ENCODE measurements around the gene KIF16B.

DNA sequence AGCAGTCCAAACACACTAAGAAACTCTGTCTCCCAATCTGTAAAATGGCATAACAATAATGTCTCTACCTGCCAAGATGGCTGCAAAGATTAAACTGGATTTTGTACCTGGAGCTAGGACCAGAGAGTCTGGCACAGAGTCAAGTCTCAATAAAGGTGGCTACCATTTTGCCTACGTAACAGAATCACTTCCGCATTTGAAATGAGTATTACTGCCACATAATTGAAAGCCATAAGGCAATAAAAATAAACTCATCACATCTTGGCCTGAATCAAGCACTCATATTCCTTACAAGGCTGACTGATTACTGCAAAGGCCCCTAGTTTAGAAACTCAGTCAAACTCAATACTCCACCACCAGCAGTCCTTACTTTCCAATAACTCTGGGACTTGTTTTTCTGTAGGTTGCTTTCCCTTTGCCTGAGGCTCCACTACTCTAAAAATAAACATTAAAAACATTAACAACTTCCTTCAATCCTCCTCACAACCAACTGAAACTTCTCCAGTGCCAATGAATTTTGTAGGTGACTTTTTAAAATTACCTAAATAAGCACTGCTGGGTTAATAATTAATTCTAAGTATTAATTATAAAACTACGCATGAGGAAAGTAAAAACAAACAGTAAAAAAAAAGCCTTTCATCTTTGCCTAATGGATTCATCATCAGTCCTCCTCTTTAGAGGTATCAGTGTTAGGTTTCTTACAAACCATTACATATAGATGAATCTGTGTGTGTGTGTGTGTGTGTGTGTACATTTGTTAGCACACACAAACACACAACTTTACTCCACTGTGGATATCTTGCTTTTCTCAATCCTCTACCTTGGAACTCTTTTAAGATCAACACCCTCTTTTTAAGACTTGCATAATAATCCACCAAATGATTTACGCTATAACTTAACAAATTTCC, 3.7 kb downstream of the KIF16B start:
- TF ChIP-seq, protein P1, sequence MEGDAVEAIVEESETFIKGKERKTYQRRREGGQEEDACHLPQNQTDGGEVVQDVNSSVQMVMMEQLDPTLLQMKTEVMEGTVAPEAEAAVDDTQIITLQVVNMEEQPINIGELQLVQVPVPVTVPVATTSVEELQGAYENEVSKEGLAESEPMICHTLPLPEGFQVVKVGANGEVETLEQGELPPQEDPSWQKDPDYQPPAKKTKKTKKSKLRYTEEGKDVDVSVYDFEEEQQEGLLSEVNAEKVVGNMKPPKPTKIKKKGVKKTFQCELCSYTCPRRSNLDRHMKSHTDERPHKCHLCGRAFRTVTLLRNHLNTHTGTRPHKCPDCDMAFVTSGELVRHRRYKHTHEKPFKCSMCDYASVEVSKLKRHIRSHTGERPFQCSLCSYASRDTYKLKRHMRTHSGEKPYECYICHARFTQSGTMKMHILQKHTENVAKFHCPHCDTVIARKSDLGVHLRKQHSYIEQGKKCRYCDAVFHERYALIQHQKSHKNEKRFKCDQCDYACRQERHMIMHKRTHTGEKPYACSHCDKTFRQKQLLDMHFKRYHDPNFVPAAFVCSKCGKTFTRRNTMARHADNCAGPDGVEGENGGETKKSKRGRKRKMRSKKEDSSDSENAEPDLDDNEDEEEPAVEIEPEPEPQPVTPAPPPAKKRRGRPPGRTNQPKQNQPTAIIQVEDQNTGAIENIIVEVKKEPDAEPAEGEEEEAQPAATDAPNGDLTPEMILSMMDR (tag by site-specific recombination; IDR thresholded peaks at IDR 0.05) = no peak
- TF ChIP-seq YY1 (tag by site-specific recombination; IDR thresholded peaks at IDR 0.05) = no peak

Data from HEK293 (cell line).